SHP77 (cell line): ENCODE data around the gene FARP1.

Experiments
- DNase-seq, 2 experiments: peaks; one replicate each; lab custom pipeline; 2025; lab: John Stamatoyannopoulos, UW

FARP1 gene

GRCh38 chr13:98142380-98143156 lies at the start of gene FARP1:
TSS of gene FARP1 (plus strand) at chr13:98143094. CDS start at chr13:98213243, 70,149 bp downstream.
- DNase-seq = peak; percentile 91 to 94

- DNase-seq = no peak
Measured at GRCh38 chr13:98094678-98095266, 48.1 kb upstream of the FARP1 start.

- no peak for DNase-seq
Measured at GRCh38 chr13:98096059-98096458, 46.8 kb upstream of the FARP1 start.

GRCh38 chr13:98097749-98098148 lies 45.1 kb upstream of the FARP1 start:
- no peak for DNase-seq

GRCh38 chr13:98098516-98098915 lies 44.4 kb upstream of the FARP1 start:
- DNase-seq = no peak

GRCh38 chr13:98099627-98100026 lies 43.3 kb upstream of the FARP1 start:
- DNase-seq = no peak

- no peak for DNase-seq
Measured at GRCh38 chr13:98100481-98100880, 42.4 kb upstream of the FARP1 start.

- no peak for DNase-seq
Measured at GRCh38 chr13:98103531-98103930, 39.4 kb upstream of the FARP1 start.

GRCh38 chr13:98103942-98104880 lies 38.7 kb upstream of the FARP1 start:
- DNase-seq = peak; percentile 21 to 30

GRCh38 chr13:98105929-98106336 lies 37.0 kb upstream of the FARP1 start:
- DNase-seq = no peak

- DNase-seq = no peak
Measured at GRCh38 chr13:98108341-98108740, 34.6 kb upstream of the FARP1 start.

- DNase-seq = no peak
Measured at GRCh38 chr13:98109226-98109853, 33.6 kb upstream of the FARP1 start.

- no peak for DNase-seq
Measured at GRCh38 chr13:98110749-98111148, 32.1 kb upstream of the FARP1 start.

- no peak for DNase-seq
Measured at GRCh38 chr13:98111168-98112098, 31.5 kb upstream of the FARP1 start.

GRCh38 chr13:98112456-98112855 lies 30.4 kb upstream of the FARP1 start:
- DNase-seq = no peak

GRCh38 chr13:98118865-98119264 lies 24.0 kb upstream of the FARP1 start:
- DNase-seq = no peak

GRCh38 chr13:98123176-98123575 lies 19.7 kb upstream of the FARP1 start:
- no peak for DNase-seq

GRCh38 chr13:98129059-98129746 lies 13.7 kb upstream of the FARP1 start:
- DNase-seq = no peak

GRCh38 chr13:98133946-98134345 lies 8.9 kb upstream of the FARP1 start:
- no peak for DNase-seq

- DNase-seq = no peak
Measured at GRCh38 chr13:98134901-98135300, 8.0 kb upstream of the FARP1 start.
